ENCODE measurements around the gene ZFPL1. TPM values are rescaled to one million over a fixed set of nuclear protein-coding genes. Genes with fewer than 3 reads are reported as not detected.
A peak's percentile ranks its signal among the peaks of the same experiment; 100 is the strongest.

Gene ZFPL1
- total and polyA plus RNA-seq, 9 of the 15 experiments (the other 6 are each of a cell fraction or from before 2014, with no cell fraction given), result 3.7 to 37.5 (median 22.7) TPM

DNA sequence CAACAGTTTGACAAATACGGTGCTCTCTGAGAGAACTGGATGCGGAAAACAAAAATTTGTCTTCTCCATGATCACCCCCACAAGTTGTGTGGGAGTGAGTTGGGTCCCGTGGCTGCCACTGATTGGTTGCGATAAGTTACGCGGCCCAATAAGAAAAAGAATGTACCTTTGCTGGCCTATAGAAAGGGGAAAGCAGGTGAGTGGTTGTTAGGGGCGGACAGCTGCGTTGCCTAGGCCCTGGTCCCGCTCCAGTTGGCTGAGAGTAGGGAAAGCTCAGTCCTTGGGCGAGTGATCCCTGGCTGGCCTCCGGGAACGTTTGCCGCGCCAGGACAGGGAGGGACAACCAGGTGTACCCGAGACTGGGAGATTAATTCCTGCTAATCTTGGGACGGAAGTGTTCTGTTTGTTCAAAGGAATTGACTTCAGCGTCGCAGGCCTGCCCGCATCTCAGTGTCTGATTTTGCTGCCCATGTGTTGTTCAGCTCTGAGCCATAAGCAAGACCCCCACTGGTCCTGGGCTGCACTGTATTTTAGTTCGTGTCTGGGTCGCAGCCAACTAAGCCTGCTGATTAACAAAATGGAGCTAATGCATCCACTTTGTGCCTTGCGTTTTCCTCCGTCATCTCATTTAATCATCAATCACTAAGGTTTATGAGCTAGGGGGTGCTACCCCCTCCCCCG, 51.1 kb downstream of the ZFPL1 start (continued):
- TF ChIP-seq SAFB (IDR thresholded peaks at IDR 0.05; ENCODE audit: borderline replicate concordance, low read depth, low read length) (no peak), ILK (tag; IDR thresholded peaks at IDR 0.05; ENCODE audit: borderline replicate concordance, low read depth) (no peak), NR2C2 (CRISPR knock-in tag; IDR thresholded peaks at IDR 0.05) (no peak), NR2C2 (tag; IDR thresholded peaks at IDR 0.05) (peak; percentile 10; the same call in 1 of the 2 replicates), ATF1 (CRISPR knock-in tag; IDR thresholded peaks at IDR 0.05) (no peak), ATF1 (tag; IDR thresholded peaks at IDR 0.05) (peak; percentile 93), RAD21 (CRISPR knock-in tag; conservative IDR thresholded peaks at IDR 0.05 in 1 of 2, IDR thresholded peaks at IDR 0.05 in 1 of 2) (no peak)

DNA sequence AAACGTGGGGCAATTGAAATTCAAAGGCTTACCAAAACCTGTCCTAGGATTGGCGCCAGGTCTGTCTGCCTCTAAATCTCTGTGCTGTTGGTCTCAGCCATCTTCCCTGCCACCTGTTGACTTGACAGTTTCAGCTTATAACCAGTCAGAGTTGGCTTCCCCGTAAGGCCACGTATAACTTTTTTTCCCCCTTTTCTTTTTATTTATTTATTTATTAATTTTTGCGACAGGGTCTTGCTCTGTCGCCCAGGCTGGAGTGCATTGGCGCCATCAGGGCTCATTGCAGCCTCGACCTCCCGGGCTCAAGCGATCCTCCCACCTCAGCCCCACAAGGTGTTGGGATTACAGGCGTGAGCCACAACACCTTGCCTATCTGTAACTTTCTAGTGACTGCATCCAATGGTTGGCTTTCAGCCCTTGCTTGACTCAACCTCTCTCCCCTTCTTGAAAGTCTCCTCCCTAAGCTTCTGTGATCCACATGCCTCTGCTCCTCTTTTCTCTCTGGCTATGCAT, 51.7 kb downstream of the ZFPL1 start:
- ChIA-PET CTCF (ENCODE audit: low intra/inter-chr PET ratio) (no interaction called here), POLR2A (interaction anchor here (0.5 to 8.4 kb wide), 28 partner anchors 9 to 363 kb away, joined by 3 to 182 read pairs (median 4); partner anchors contain the start of genes CAPN1, FAU, MAJIN and MALAT1)
- H3K27me3 ChIP-seq (ENCODE audit: control insufficient read depth in 2 of 2, insufficient read depth in 2 of 2, low read length in 2 of 2), result no peaks in the 10 kb centered on the region; a peak in 1 of 5 replicates
- in situ Hi-C loops (cut with MboI), result no loop called here
- FAIRE-seq (no peak), ATAC-seq (no peak), DNase-seq (ENCODE audit: extremely low read depth in 1 of 4, low spot score in 3 of 4) (no peak)
- H3K9me3 ChIP-seq (replicated peaks; ENCODE audit: control insufficient read depth, insufficient read depth, low read depth, low read length), result no peaks in the 10 kb centered on the region
- TF ChIP-seq, protein P1, sequence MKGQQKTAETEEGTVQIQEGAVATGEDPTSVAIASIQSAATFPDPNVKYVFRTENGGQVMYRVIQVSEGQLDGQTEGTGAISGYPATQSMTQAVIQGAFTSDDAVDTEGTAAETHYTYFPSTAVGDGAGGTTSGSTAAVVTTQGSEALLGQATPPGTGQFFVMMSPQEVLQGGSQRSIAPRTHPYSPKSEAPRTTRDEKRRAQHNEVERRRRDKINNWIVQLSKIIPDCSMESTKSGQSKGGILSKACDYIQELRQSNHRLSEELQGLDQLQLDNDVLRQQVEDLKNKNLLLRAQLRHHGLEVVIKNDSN (CRISPR knock-in tag; IDR thresholded peaks at IDR 0.05), result 0 out of 2 replicates have a peak, but pooled peaks have one; percentile 3
- no peak for TF ChIP-seq POLR3G (IDR thresholded peaks at IDR 0.05; ENCODE audit: extremely low read depth, insufficient read length, insufficient replicate concordance)
- TF ChIP-seq, protein P2, sequence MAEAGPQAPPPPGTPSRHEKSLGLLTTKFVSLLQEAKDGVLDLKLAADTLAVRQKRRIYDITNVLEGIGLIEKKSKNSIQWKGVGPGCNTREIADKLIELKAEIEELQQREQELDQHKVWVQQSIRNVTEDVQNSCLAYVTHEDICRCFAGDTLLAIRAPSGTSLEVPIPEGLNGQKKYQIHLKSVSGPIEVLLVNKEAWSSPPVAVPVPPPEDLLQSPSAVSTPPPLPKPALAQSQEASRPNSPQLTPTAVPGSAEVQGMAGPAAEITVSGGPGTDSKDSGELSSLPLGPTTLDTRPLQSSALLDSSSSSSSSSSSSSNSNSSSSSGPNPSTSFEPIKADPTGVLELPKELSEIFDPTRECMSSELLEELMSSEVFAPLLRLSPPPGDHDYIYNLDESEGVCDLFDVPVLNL (CRISPR knock-in tag; IDR thresholded peaks at IDR 0.05; ENCODE audit: low read depth), result 0 out of 2 replicates have a peak, but pooled peaks have one; percentile 13
- TF ChIP-seq ARHGAP35 (IDR thresholded peaks at IDR 0.05; ENCODE audit: partially characterized antibody), result no peak
- TF ChIP-seq TAF7 (tag; IDR thresholded peaks at IDR 0.05), result no peak
- TF ChIP-seq ERF (CRISPR knock-in tag; IDR thresholded peaks at IDR 0.05), result no peak
- TF ChIP-seq ZNF551 (CRISPR knock-in tag; IDR thresholded peaks at IDR 0.05), result no peak
- WGBS (ENCODE audit: insufficient coverage, low coverage, missing lambda C conversion rate), result 22% methylated on average over 11 of the region's 11 CpGs
- peaks cover 25% of the 10 kb centered on the region for H3K36me3 ChIP-seq (ENCODE audit: control insufficient read depth, insufficient read depth, low read length)
- H3K79me2 ChIP-seq (ENCODE audit: control insufficient read depth, insufficient read depth, low read length), result peaks cover 41% of the 10 kb centered on the region
- H3K4me3 ChIP-seq, result peak overlapping the region; percentile 96
- H3K4me1 ChIP-seq (replicated peaks in 1 of 2; ENCODE audit: control insufficient read depth in 2 of 2, insufficient read depth in 2 of 2, low read length in 2 of 2), result peaks cover 21 to 44% of the 10 kb centered on the region in 2 experiments; a peak in 4 of 5 replicates
- peaks cover 4% of the 10 kb centered on the region for H3K9me1 ChIP-seq (ENCODE audit: control insufficient read depth, insufficient read depth, low read length)
- H3K9ac ChIP-seq (ENCODE audit: insufficient read depth in 1 of 2, low read depth in 2 of 2, low read length in 2 of 2), result peak overlapping the region; percentile 98 to 99
- H2AFZ ChIP-seq (ENCODE audit: low read depth, low read length), result peak overlapping the region; percentile 94
- BruUV-seq (replicated peaks), result no TSS peak
- intact Hi-C loops (cut with micrococcal nuclease), result loop anchor here (2.0 kb wide), 2 partner anchors 33 to 45 kb away; partner anchors contain the start of gene CAPN1
- peak overlapping the region; percentile 98 for H3K4me2 ChIP-seq (ENCODE audit: insufficient read depth, low read length)
- H3K27ac ChIP-seq (ENCODE audit: extremely low read depth, low read depth, low read length), result peak overlapping the region; percentile 98
- peaks cover 7% of the 10 kb centered on the region; the same call in 1 of the 2 replicates for H4K20me1 ChIP-seq (replicated peaks; ENCODE audit: control insufficient read depth, insufficient read depth, low read length)

All from K562 (cell line).